KOPT-K1 (cell line): ENCODE measurements around the gene VCPKMT.

Experiments used
- H3K27ac ChIP-seq: fragments of 200-600 bp; sonication (generic); 2 replicates; pipeline ENCODE4 v1.5.1; 2016; ENCODE audit warnings: antibody characterized with exemption, mild to moderate bottlenecking, low read depth, low read length; ENCODE audit not compliant: poor library complexity, severe bottlenecking
- H3K36me3 ChIP-seq: fragments of 200-600 bp; sonication (generic); 2 replicates; pipeline ENCODE4 v1.5.1; 2017; ENCODE audit warnings: antibody characterized with exemption, mild to moderate bottlenecking, low read length, moderate library complexity; ENCODE audit not compliant: insufficient read depth
- H3K9me3 ChIP-seq: fragments of 200-600 bp; sonication (generic); 2 replicates; pipeline ENCODE4 v1.5.1; 2017; ENCODE audit warnings: antibody characterized with exemption, low read length, mild to moderate bottlenecking; ENCODE audit not compliant: insufficient read depth, poor library complexity, severe bottlenecking

Gene VCPKMT

GRCh38 chr14:50116181-50116956 lies at the start of gene VCPKMT:
Gene VCPKMT, minus strand, starts transcription at chr14:50116572. Its CDS starts 20 bp downstream, at chr14:50116552.
- H3K36me3 ChIP-seq, result peaks cover 45% of the 10 kb centered on the region
- no peaks in the 10 kb centered on the region for H3K9me3 ChIP-seq
- H3K27ac ChIP-seq, result peak within 1 kb of the TSS; percentile 76

- Histone ChIP-seq H3K9me3 (no peaks in the 10 kb centered on the region), H3K36me3 (peaks cover 34% of the 10 kb centered on the region), H3K27ac (no peak overlapping the region)
Measured at GRCh38 chr14:50156111-50156510, 39.7 kb upstream of the VCPKMT start.

GRCh38 chr14:50148799-50149198 lies 32.4 kb upstream of the VCPKMT start:
- Histone ChIP-seq H3K27ac (no peak overlapping the region), H3K36me3 (peaks cover 35% of the 10 kb centered on the region), H3K9me3 (no peaks in the 10 kb centered on the region)

GRCh38 chr14:50139192-50139591 lies 22.8 kb upstream of the VCPKMT start:
- peaks cover 5% of the 10 kb centered on the region; the same call in 1 of the 2 replicates for H3K36me3 ChIP-seq
- H3K27ac ChIP-seq, result no peak overlapping the region

GRCh38 chr14:50127802-50128201 lies 11.4 kb upstream of the VCPKMT start:
- Histone ChIP-seq H3K9me3 (no peaks in the 10 kb centered on the region), H3K36me3 (peaks cover 19% of the 10 kb centered on the region), H3K27ac (no peak overlapping the region)

More at GRCh38 chr14:50139192-50139591, 22.8 kb upstream of the VCPKMT start:
- H3K9me3 ChIP-seq, result no peaks in the 10 kb centered on the region

GRCh38 chr14:50123062-50123461 lies 6.7 kb upstream of the VCPKMT start:
- H3K36me3 ChIP-seq, result peaks cover 6% of the 10 kb centered on the region

GRCh38 chr14:50122291-50122690 lies 5.9 kb upstream of the VCPKMT start:
- H3K36me3 ChIP-seq, result peaks cover 6% of the 10 kb centered on the region; the same call in 1 of the 2 replicates
- H3K9me3 ChIP-seq, result no peaks in the 10 kb centered on the region
- H3K27ac ChIP-seq, result no peak overlapping the region

More at GRCh38 chr14:50123062-50123461, 6.7 kb upstream of the VCPKMT start:
- Histone ChIP-seq H3K9me3 (no peaks in the 10 kb centered on the region), H3K27ac (no peak overlapping the region)

GRCh38 chr14:50121486-50121885 lies 5.1 kb upstream of the VCPKMT start:
- Histone ChIP-seq H3K9me3 (no peaks in the 10 kb centered on the region), H3K27ac (no peak overlapping the region), H3K36me3 (peaks cover 6% of the 10 kb centered on the region; the same call in 1 of the 2 replicates)

GRCh38 chr14:50117456-50117855 lies 1.1 kb upstream of the VCPKMT start:
- Histone ChIP-seq H3K36me3 (peaks cover 34% of the 10 kb centered on the region), H3K27ac (no peak overlapping the region)

GRCh38 chr14:50116966-50117365 lies 594 bp upstream of the VCPKMT start:
- H3K36me3 ChIP-seq, result peaks cover 39% of the 10 kb centered on the region
- H3K9me3 ChIP-seq, result no peaks in the 10 kb centered on the region
- peak overlapping the region; percentile 76 for H3K27ac ChIP-seq

More at GRCh38 chr14:50117456-50117855, 1.1 kb upstream of the VCPKMT start:
- no peaks in the 10 kb centered on the region for H3K9me3 ChIP-seq

- Histone ChIP-seq H3K27ac (no peak overlapping the region), H3K9me3 (no peaks in the 10 kb centered on the region), H3K36me3 (peaks cover 71% of the 10 kb centered on the region)
Measured at GRCh38 chr14:50113381-50114035, 2.9 kb downstream of the VCPKMT start.

- peaks cover 91% of the 10 kb centered on the region for H3K36me3 ChIP-seq
- H3K27ac ChIP-seq, result no peak overlapping the region
- H3K9me3 ChIP-seq, result no peaks in the 10 kb centered on the region
Measured at GRCh38 chr14:50110323-50111037, 5.9 kb downstream of the VCPKMT start.

GRCh38 chr14:50109342-50109741 lies 7.0 kb downstream of the VCPKMT start:
- Histone ChIP-seq H3K36me3 (peaks cover 81% of the 10 kb centered on the region), H3K27ac (no peak overlapping the region), H3K9me3 (no peaks in the 10 kb centered on the region)

GRCh38 chr14:50107850-50108249 lies 8.5 kb downstream of the VCPKMT start:
- H3K27ac ChIP-seq, result no peak overlapping the region
- H3K36me3 ChIP-seq, result peaks cover 67% of the 10 kb centered on the region
- H3K9me3 ChIP-seq, result no peaks in the 10 kb centered on the region

- Histone ChIP-seq H3K36me3 (peaks cover 50% of the 10 kb centered on the region), H3K9me3 (no peaks in the 10 kb centered on the region), H3K27ac (no peak overlapping the region)
Measured at GRCh38 chr14:50106178-50106577, 10.2 kb downstream of the VCPKMT start.
